Pancreas (tissue), 10 donors: ENCODE data around the gene MYCN. TPM values are rescaled to one million over a fixed set of nuclear protein-coding genes. Genes with fewer than 3 reads are reported as not detected.

ENCODE experiments used
- ATAC-seq, 4 donors: fragments of 200-7000 bp; cut with Tn5 transposase; one replicate each; pipeline versions ENCODE4 v1.8.0 to v1.9.1; 2020; ENCODE audit warnings: mild to moderate bottlenecking in 4 of 4, moderate library complexity in 4 of 4
- DNase-seq, 6 donors: peaks; one replicate each; pipeline ENCODE4 v3.0.0-alpha.2; 2020
- FAIRE-seq: peaks from 2 replicates; lab custom pipeline; 2012; peaks lifted over from hg19 to GRCh38; lab: Jason Lieb, UNC
- H3K27ac ChIP-seq, 4 donors: fragments of 200-600 bp; sonication (generic); 1 replicate in 3 of 4; 2 replicates in 1 of 4; pipeline versions ENCODE4 v1.5.0 to v1.8.0; 2020
- H3K27me3 ChIP-seq, 4 donors: fragments of 200-600 bp; one replicate each; pipeline ENCODE4 v1.8.0; 2021
- H3K36me3 ChIP-seq, 3 donors: fragments of 200-600 bp; sonication (generic) in 1 of 3; one replicate each; pipeline versions ENCODE4 v1.5.0 to v1.8.0; 2020 to 2021
- H3K4me1 ChIP-seq, 3 donors: fragments of 200-600 bp; one replicate each; pipeline ENCODE4 v1.8.0; 2021
- H3K4me3 ChIP-seq, 4 donors: fragments of 200-600 bp; sonication (generic) in 2 of 4; one replicate each; pipeline versions ENCODE4 v1.5.0 to v1.8.0; 2020 to 2021
- H3K9me3 ChIP-seq, 4 donors: fragments of 200-600 bp; one replicate each; pipeline ENCODE4 v1.8.0; 2021
- WGBS, 2 donors: extraction: QIAGEN DNeasy Blood & Tissue Kit; methylation state at CpG; one replicate each; pipeline ENCODE4 v1.1.7; 2013; 5-methylcytosine and 5-hydroxymethylcytosine counted together
- intact Hi-C, 3 donors: fragments of 100-400 bp; cut with DNase I; formaldehyde crosslinking; loops; one replicate each; pipeline versions ENCODE4 v1.11.1 to v1.14.2; 2022
- polyA plus RNA-seq, 2 donors: library from polyadenylated mRNA; stranded (reverse); fragments of 200-250 nt; gene quantifications; one replicate each; pipeline ENCODE4 v1.2.3, GENCODE V29; 2013
- total RNA-seq, 6 donors: library from RNA; stranded (reverse); fragmentation: NEBNext Ultra II Directional in 4 of 6; extraction: Animal tissue kit (Norgen Biotek cat#: 25700) in 4 of 6; gene quantifications; one replicate each; pipeline versions ENCODE4 v1.2.1 to v1.2.4, GENCODE V29; 2021 to 2023
- TF ChIP-seq, protein P1 (sequence below), 4 donors: fragments of 200-600 bp; sonication (generic) in 3 of 4; IDR thresholded peaks; one replicate each; pipeline versions ENCODE4 v1.5.0 to v1.8.0; 2021; ENCODE audit warnings: antibody characterized with exemption in 4 of 4
- donor health status: healthy with polysubstance abuse.
- donor health status: DM: no; HTN: no; CAD: no; lungs with moderate emphysema.
- donor health status: DM: no; HTN: no; CAD: no.
- donor health status: control.
- donor health status: control.
- donor health status: Bipolar disorder and iron deficiency.
- donor health status: DM: yes; HTN: yes; CAD: no.
- donor health status: DM: no; HTN: no; CAD: no.
- donor health status: DM: no; HTN: no; CAD: no.
- donor health status: DM: yes; HTN: yes; CAD: no.

The MYCN gene
- total and polyA plus RNA-seq, 8 donors: 0.09 to 0.75 (median 0.17) TPM

DNA sequence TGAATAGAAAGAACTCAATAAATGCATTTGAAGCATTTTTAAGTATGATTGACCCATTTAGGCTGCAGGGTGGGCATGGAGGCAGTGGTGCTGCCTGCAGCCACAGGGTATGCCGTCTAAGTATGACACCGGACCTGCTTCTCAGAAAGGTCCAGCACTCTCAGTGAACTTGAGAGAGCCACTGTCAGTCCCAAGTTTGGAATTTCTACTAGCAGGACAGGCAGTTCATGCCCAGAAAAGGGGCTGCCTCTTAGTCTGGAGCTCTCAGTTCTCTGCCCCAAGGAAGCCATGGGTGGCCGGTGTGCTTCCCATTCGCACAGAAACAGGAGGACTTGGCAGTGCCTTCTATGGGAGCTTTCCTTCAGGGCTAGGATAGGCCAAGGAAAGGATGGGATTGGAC is 24.0 kb upstream of the MYCN start:
- ATAC-seq (no peak), FAIRE-seq (no peak), DNase-seq (no peak)
- intact Hi-C loops: no loop called here
- TF ChIP-seq, protein P1, sequence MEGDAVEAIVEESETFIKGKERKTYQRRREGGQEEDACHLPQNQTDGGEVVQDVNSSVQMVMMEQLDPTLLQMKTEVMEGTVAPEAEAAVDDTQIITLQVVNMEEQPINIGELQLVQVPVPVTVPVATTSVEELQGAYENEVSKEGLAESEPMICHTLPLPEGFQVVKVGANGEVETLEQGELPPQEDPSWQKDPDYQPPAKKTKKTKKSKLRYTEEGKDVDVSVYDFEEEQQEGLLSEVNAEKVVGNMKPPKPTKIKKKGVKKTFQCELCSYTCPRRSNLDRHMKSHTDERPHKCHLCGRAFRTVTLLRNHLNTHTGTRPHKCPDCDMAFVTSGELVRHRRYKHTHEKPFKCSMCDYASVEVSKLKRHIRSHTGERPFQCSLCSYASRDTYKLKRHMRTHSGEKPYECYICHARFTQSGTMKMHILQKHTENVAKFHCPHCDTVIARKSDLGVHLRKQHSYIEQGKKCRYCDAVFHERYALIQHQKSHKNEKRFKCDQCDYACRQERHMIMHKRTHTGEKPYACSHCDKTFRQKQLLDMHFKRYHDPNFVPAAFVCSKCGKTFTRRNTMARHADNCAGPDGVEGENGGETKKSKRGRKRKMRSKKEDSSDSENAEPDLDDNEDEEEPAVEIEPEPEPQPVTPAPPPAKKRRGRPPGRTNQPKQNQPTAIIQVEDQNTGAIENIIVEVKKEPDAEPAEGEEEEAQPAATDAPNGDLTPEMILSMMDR (IDR thresholded peaks at IDR 0.05): no peak
- no peaks in the 10 kb centered on the region for H3K27me3 ChIP-seq
- WGBS, 2 donors: 88 to 99% methylated on average over 4 of the region's 4 CpGs
- H3K4me3 ChIP-seq: no peak overlapping the region
- H3K9me3 ChIP-seq: no peaks in the 10 kb centered on the region
- no peak overlapping the region for H3K27ac ChIP-seq
- H3K36me3 ChIP-seq: no peaks in the 10 kb centered on the region
- H3K4me1 ChIP-seq: no peaks in the 10 kb centered on the region

DNA sequence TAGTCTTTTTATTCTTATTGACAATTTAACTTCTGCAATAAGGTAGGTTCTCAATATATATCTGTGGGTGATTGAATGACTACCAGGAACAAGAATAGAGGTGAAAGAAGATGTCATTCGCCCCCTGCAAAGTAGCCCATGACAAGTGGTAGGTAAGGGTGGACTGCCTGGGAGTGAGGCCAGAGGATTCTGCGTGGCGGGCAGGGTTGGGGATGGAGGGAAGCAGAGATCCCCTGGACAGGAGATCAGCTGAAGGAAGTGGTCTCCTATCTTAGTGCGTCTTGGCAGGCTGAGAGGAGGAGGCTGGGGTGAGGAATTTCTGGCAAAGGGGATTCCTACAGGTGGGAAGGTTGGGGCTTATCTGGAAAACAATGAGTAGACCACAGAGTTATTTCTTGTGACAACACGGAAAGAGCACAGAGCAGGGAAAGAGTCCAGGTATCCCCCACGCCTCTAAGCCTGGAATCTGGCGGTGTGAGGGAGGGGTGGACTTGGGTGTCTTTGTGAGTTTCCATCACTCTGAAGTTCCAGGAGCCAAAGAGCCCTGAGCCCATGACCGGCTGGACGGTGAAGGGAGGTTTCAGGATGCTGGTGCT is 21.5 kb upstream of the MYCN start:
- ATAC-seq: peak in 1 of 4 donors; percentile 37
- FAIRE-seq: no peak
- TF ChIP-seq, protein P1 (IDR thresholded peaks at IDR 0.05): no peak
- intact Hi-C loops: no loop called here
- no peak overlapping the region for H3K27ac ChIP-seq
- no peaks in the 10 kb centered on the region for H3K27me3 ChIP-seq
- no peak for DNase-seq
- no peaks in the 10 kb centered on the region for H3K36me3 ChIP-seq
- no peak overlapping the region for H3K4me3 ChIP-seq
- WGBS, 2 donors: 45 to 63% methylated on average over 9 of the region's 9 CpGs
- H3K9me3 ChIP-seq: no peaks in the 10 kb centered on the region
- H3K4me1 ChIP-seq: no peaks in the 10 kb centered on the region

DNA sequence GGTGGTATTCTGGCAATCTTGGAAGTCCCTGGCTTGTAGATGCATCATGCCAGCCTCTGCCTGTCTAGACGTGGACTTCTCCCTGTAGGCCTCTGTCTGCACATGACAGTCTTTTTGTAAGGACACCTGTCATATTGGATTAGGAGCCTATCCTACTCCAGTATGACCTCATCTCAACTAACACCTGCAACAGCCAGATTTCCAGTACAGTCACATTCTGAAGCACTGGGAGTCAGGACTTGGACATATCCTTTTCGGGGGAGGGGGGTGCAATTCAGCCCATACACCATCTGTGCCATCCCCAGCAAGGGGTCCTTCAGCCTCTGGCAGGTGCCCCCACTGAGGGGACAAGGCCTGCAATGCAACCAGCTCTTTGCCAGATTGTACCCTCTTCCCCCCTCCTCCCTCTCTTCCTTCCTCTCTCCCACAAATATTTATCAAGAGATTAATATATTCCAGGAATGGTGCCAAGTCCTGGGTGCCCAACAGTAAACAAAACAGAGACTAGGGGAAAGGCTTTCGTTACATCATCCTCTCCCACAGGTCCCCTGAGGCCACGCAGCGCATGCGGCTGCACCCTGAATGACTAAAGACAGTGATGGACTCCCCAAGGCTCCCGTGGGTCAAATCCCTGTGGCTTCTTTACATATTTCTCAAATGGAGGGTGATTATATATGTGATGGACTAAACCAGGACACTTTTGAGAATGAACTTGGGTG is 20.5 kb upstream of the MYCN start:
- H3K36me3 ChIP-seq: no peaks in the 10 kb centered on the region
- no peak overlapping the region for H3K4me3 ChIP-seq
- no peak for DNase-seq
- WGBS, 2 donors: 45 to 51% methylated on average over 7 of the region's 7 CpGs
- TF ChIP-seq, protein P1 (IDR thresholded peaks at IDR 0.05): no peak
- H3K27me3 ChIP-seq: no peaks in the 10 kb centered on the region
- H3K9me3 ChIP-seq: no peaks in the 10 kb centered on the region
- FAIRE-seq: no peak
- H3K4me1 ChIP-seq: no peaks in the 10 kb centered on the region
- H3K27ac ChIP-seq: no peak overlapping the region
- peak in 1 of 4 donors; percentile 17 for ATAC-seq
- intact Hi-C loops: no loop called here

DNA sequence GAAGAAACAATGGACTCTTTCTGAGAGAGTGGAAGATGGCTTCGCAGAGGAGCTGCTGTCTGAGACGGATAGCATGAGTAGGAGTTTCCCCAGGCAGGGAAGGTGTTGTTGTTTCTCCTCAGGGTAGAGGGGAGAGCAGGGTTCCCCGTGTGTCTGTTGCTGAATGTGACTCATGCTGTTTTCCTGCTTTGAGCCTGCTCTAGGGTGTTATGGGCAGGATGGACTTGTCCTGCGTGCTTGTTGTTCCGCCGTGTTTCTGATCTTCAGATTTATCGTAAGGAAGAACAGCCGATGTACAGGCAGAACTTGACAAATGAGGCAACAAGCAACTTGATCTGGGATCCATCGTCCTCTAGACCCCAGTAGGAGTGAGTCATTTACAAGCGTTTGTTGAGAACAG is 19.7 kb upstream of the MYCN start:
- Histone ChIP-seq H3K27ac (no peak overlapping the region), H3K4me1 (no peaks in the 10 kb centered on the region), H3K4me3 (no peak overlapping the region), H3K27me3 (no peaks in the 10 kb centered on the region), H3K36me3 (no peaks in the 10 kb centered on the region), H3K9me3 (no peaks in the 10 kb centered on the region)
- DNase-seq: no peak
- no peak for FAIRE-seq
- no peak for ATAC-seq
- 57 to 70% methylated on average over 10 of the region's 10 CpGs for WGBS, 2 donors
- intact Hi-C loops: no loop called here
- TF ChIP-seq, protein P1 (IDR thresholded peaks at IDR 0.05): no peak

DNA sequence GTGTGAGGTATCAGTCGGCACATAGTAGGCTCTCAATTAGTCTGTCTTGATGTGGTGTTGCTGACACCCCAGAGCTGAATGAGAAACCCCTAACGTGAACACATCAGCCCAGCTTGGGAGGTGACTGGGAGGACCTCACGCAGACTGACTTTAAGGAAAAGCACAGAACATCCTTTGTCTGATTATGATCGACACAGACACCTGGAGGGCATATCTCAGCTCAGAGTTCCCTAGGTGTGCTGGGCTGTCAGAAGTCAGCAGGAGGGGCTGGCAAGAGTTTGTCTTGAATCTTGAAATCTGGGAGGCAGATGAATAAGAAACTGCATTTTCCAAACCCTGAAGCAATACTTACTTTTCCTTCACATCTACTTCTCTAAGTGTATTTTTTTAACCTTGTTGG is 16.8 kb upstream of the MYCN start:
- H3K27ac ChIP-seq: no peak overlapping the region
- no peak overlapping the region for H3K4me3 ChIP-seq
- DNase-seq: no peak
- 46 to 52% methylated on average over 4 of the region's 4 CpGs for WGBS, 2 donors
- no peaks in the 10 kb centered on the region for H3K4me1 ChIP-seq
- no peak for ATAC-seq
- H3K9me3 ChIP-seq: no peaks in the 10 kb centered on the region
- intact Hi-C loops: no loop called here
- FAIRE-seq: no peak
- H3K36me3 ChIP-seq: no peaks in the 10 kb centered on the region
- TF ChIP-seq, protein P1 (IDR thresholded peaks at IDR 0.05): no peak
- no peaks in the 10 kb centered on the region for H3K27me3 ChIP-seq
